ENCODE data around the gene TAL2. TPM values are rescaled to one million over a fixed set of nuclear protein-coding genes. Genes with fewer than 3 reads are reported as not detected.

TAL2 gene
- not detected for total RNA-seq

GRCh38 chr9:105662184-105663104 lies at the start of gene TAL2:
Gene TAL2, plus strand, starts transcription at chr9:105662457. Its CDS starts 40 bp downstream, at chr9:105662497.
- H3K36me3 ChIP-seq, result no peaks in the 10 kb centered on the region
- WGBS, result 88% methylated on average over 12 of the region's 12 CpGs
- intact Hi-C loops (cut with DNase I), result no loop called here

GRCh38 chr9:105621001-105621400 lies 41.3 kb upstream of the TAL2 start:
- no peak for DNase-seq (ENCODE audit: extremely low spot score)
- 61% methylated on average over 2 of the region's 2 CpGs for WGBS
- Histone ChIP-seq H3K27ac (replicated peaks in 1 of 4) (peak overlapping the region in 1 of 4 donors; percentile 18), H3K4me3 (no peak overlapping the region), H3K36me3 (peaks cover 0 to 25% (median 2%) of the 10 kb centered on the region in 4 donors), H3K9me3 (no peaks in the 10 kb centered on the region), H3K27me3 (no peaks in the 10 kb centered on the region), H3K4me1 (no peaks in the 10 kb centered on the region)
- intact Hi-C loops (cut with DNase I), result no loop called here
- TF ChIP-seq POLR2A (IDR thresholded peaks at IDR 0.05; ENCODE audit: low read depth), result no peak
- TF ChIP-seq POLR2AphosphoS5 (IDR thresholded peaks at IDR 0.05), result no peak
- TF ChIP-seq CTCF (IDR thresholded peaks at IDR 0.05), result no peak
- no peak for TF ChIP-seq EP300 (IDR thresholded peaks at IDR 0.05)

More at GRCh38 chr9:105662184-105663104, at the start of gene TAL2:
- H3K9me3 ChIP-seq, result no peaks in the 10 kb centered on the region
- TF ChIP-seq EP300 (IDR thresholded peaks at IDR 0.05) (no peak), POLR2A (IDR thresholded peaks at IDR 0.05; ENCODE audit: low read depth) (no peak), CTCF (IDR thresholded peaks at IDR 0.05) (no peak), POLR2AphosphoS5 (IDR thresholded peaks at IDR 0.05) (no peak)
- no peak for DNase-seq (ENCODE audit: extremely low spot score)
- H3K27me3 ChIP-seq, result peaks cover 0 to 20% (median 1%) of the 10 kb centered on the region in 4 donors
- H3K4me1 ChIP-seq, result no peaks in the 10 kb centered on the region
- H3K4me3 ChIP-seq, result no peak within 1 kb of the TSS
- H3K27ac ChIP-seq (replicated peaks in 1 of 4), result no peak within 1 kb of the TSS

- TF ChIP-seq EP300 (IDR thresholded peaks at IDR 0.05) (no peak), POLR2A (IDR thresholded peaks at IDR 0.05; ENCODE audit: low read depth) (no peak), POLR2AphosphoS5 (IDR thresholded peaks at IDR 0.05) (no peak), CTCF (IDR thresholded peaks at IDR 0.05) (no peak)
- no peaks in the 10 kb centered on the region for H3K4me1 ChIP-seq
- WGBS, result 74% methylated on average over 1 of the region's 1 CpG
Measured at GRCh38 chr9:105625088-105625487, 37.2 kb upstream of the TAL2 start.

GRCh38 chr9:105632807-105633206 lies 29.4 kb upstream of the TAL2 start:
- H3K27me3 ChIP-seq, result no peaks in the 10 kb centered on the region
- intact Hi-C loops (cut with DNase I), result no loop called here

More at GRCh38 chr9:105625088-105625487, 37.2 kb upstream of the TAL2 start:
- peaks cover 0 to 26% (median 1%) of the 10 kb centered on the region in 4 donors for H3K36me3 ChIP-seq
- intact Hi-C loops (cut with DNase I), result no loop called here
- no peaks in the 10 kb centered on the region for H3K27me3 ChIP-seq
- no peaks in the 10 kb centered on the region for H3K9me3 ChIP-seq
- H3K27ac ChIP-seq (replicated peaks in 1 of 4), result no peak overlapping the region
- DNase-seq (ENCODE audit: extremely low spot score), result no peak
- no peak overlapping the region for H3K4me3 ChIP-seq

More at GRCh38 chr9:105632807-105633206, 29.4 kb upstream of the TAL2 start:
- H3K36me3 ChIP-seq, result peaks cover 10 to 41% (median 21%) of the 10 kb centered on the region in 4 donors
- no peaks in the 10 kb centered on the region for H3K4me1 ChIP-seq
- DNase-seq (ENCODE audit: extremely low spot score), result no peak
- no peak for TF ChIP-seq EP300 (IDR thresholded peaks at IDR 0.05)
- TF ChIP-seq POLR2A (IDR thresholded peaks at IDR 0.05; ENCODE audit: low read depth), result no peak
- no peak for TF ChIP-seq CTCF (IDR thresholded peaks at IDR 0.05)
- H3K9me3 ChIP-seq, result no peaks in the 10 kb centered on the region
- 96% methylated on average over 1 of the region's 1 CpG for WGBS
- no peak overlapping the region for H3K27ac ChIP-seq (replicated peaks in 1 of 4)
- no peak overlapping the region for H3K4me3 ChIP-seq

All from esophagus muscularis mucosa (tissue), 4 donors.